HG02840 (cell line): ENCODE results near the gene NOS1AP.
"Not testable (repeated sequence)": the region's sequence is repeated elsewhere in the genome, so short reads cannot be mapped to it uniquely, and the experiment has no call there.

Experiments
- ATAC-seq: cut with Tn5 transposase; IDR thresholded peaks from one replicate; pipeline ENCODE4 v1.9.1; 2021; ENCODE audit warnings: mild to moderate bottlenecking, moderate library complexity, moderate number of reproducible peaks; ENCODE audit not compliant: unreplicated experiment, low FRiP score

Gene NOS1AP

DNA sequence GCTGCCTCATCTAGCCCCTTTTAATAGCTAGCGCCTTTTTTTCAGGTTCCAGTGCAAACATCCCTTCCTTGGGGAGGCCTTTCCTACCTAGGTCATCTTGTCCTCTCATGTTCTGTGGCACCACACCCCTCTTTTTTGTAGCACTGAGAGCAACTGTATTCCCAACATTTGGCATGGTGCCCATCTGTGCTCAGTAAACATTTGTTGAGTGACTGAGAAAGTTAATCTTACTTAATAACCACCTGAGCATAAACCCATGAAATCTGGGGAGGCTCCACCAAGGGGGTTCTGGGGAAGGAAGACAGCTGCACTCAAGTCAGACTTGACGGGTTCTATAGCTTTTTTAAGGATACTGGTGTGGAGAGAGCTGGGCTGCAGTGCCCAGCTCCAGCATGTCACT, 90.0 kb downstream of the NOS1AP start:
- no peak for ATAC-seq

DNA sequence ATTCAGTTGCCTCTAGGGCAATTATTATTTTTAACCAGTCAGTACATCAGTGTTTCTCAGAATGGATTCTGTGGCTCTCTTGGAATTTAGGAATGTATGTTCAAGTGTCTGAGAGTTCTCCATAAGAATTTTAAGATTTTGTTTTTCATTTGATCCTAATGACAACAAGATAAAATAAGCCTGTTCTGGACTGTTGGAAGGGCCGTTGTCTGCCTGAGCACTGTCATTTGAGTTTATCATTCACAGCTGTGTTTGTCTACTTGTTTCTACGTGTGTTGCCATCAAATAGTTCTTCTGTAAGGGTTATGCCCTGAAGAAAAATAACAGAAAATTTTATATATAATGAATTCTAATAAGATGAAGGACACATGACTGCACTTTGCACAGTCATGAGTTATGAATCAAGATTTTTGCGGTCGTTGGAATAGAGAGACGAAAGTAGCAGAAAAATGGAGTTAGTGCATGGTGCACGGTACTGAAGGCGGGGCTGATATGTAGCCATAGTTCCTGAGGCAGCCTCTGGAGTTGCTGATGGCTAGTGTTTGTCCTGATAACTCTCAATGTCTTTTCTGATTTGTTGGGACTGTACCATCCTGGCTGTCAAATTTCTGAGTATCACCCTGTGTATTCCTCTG, 92.5 kb downstream of the NOS1AP start:
- ATAC-seq: no peak

DNA sequence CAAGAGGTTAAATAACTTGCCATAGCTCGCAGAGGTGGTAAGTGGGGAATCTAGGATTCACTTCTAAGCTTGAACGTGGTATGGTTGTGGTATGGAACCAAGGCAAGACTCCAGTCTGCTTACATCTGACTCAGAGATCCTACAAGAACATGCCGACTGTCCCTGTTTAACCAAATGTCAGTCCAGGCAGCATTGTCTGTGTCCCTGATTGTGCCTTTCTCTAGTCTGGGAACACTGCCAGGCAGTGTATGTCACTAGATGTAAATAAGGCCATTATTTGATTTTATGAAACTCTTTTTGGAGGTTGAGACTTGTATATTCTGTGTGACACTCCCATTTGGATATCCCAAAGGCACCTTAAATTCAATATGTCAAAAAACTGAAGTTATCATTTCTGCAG, 96.0 kb downstream of the NOS1AP start:
- no peak for ATAC-seq

DNA sequence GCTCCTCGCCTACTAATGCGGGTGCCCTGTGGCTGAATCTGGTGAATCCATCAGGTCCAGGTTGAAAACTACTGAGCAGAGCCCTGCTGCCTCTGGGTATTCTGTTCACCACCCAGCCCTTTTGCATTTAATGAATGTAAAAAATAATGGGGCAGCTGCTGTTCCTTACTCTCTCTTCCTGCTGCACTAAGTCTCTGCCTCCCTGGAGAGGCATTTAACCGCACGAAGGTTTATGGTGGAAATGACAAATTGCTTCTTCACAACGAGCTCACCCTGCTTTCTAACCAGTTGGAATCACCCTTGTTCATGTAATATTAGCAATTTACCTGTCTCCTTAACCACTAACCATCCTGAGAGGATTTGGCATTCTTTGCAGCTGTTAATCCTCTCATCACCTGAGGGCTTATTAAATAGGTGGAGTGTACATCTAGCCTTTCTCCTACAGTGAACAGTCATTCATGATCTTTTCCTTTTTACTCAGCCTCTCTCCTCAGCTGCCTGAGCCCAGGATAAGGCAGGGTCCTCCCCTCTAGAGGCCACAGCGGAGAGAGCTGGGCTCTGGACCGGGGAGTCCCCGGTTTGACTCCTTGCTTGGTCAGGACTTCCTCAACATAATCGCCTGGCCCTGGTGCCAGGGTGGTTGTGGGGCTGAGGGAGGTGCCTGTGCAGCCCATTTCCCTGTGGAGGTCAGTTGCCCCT, 97.6 kb downstream of the NOS1AP start:
- no peak for ATAC-seq

DNA sequence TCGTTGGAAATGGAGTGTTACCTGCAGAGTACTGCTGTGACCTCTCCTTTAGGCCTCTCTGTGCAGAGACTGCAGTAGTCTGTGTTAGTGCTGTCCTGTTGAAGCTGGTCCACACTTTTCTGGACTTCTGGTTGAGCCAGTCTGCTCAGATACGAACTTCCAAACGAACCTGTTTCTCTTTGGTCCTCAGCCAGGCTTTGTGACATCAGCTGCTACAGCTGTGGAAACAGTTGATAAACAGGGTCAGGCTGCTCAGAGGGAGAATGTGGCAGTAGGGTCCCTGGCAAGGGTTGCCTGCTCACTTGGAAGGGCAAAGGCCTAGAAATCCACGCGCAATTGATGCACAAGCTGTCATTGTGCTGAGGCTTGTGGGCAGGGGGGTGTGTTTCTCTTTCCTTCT, 98.8 kb downstream of the NOS1AP start:
- ATAC-seq: no peak

GRCh38 chr1:162169031-162169790, 99.7 kb downstream of the NOS1AP start:
- no peak for ATAC-seq

- ATAC-seq: no peak
Observed at GRCh38 chr1:162171111-162171510, 101.6 kb downstream of the NOS1AP start.

- ATAC-seq: no peak
Observed at GRCh38 chr1:162172311-162173102, 103.0 kb downstream of the NOS1AP start.

DNA sequence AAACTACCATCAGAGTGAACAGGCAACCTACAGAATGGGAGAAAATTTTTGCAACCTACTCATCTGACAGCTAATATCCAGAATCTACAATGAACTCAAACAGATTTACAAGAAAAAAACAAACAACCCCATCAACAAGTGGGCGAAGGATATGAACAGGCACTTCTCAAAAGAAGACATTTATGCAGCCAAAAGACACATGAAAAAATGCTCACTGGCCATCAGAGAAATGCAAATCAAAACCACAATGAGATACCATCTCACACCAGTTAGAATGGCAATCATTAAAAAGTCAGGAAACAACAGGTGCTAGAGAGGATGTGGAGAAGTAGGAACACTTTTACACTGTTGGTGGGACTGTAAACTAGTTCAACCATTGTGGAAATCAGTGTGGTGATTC, 104.1 kb downstream of the NOS1AP start:
- not testable (repeated sequence) for ATAC-seq

DNA sequence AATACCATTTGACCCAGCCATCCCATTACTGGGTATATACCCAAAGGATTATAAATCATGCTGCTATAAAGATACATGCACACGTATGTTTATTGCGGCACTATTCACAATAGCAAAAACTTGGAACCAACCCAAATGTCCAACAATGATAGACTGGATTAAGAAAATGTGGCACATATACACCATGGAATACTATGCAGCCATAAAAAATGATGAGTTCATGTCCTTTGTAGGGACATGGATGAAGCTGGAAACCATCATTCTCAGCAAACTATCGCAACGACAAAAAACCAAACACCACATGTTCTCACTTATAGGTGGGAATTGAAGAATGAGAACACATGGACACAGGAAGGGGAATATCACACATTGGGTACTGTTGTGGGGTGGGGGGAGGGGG, 104.5 kb downstream of the NOS1AP start:
- not testable (repeated sequence) for ATAC-seq

DNA sequence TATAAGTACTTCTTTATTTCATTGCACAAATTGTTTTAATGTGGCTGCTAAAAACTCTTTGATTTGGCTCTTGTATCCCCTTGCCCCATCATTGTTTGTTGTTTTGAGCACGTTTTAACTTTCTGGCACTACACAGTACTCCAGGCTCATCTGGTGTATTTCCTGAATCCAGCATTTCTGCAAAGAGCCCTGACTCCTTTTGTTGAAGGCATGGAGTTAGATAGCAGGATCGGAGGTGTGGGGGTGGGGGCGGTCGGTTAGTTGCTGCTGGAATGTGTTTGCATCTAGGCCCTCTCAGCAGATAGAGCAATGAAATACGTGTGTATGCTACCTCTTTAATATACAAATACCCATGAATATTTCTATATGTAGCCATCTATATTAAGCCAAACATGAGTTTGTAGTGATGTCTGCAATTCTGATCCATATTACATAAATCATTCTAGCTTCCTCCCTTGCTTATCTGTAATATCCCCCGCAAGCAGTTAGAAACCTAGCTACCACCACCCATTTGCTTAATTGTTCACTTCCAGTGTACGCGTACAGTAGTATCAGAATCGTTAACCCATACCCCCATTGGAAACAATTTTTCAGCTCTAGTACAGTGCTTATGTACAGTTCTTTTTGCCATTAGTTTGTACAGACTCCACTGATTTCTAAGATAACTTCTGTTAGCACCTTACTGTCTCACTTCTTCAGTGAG, 106.0 kb downstream of the NOS1AP start:
- no peak for ATAC-seq

- ATAC-seq: no peak
Observed at GRCh38 chr1:162177126-162177525, 107.6 kb downstream of the NOS1AP start.

DNA sequence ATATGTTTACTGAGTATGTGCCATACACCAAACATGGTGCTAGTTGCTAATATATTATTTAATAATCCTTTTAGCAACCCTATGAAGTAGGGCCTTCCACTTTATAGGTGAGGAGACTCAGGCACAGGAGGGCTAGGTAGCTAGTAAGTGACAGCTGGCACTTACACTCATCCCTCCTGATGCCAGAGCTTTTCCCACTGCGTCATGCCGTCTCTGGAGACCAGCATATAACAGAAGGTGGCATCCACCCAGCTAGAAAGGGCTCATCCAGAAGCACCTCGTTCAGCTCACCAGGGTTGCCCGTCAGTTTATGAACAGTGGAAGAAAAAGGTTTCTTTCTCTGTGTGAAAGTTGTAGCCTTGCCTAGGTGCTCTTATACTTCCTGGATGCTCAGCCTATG, 108.9 kb downstream of the NOS1AP start:
- no peak for ATAC-seq

DNA sequence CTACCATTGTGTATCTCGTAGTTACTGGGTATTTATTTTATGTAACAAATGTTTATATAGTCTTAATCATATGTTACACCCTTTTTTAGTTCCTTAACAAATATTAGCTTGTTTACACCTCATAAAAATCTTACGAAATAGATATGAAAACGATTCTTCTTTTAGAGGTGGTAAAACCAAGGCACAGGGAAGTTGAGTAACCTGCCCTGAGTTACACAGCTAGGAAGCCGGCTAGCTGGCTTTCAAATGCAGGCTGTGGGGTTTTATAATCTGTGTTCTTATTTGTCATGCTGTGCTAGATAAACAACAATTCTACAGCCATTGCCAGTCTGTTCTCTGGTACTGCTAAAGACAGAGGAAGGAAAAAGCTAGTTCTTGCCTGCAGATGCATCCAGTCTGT, 109.6 kb downstream of the NOS1AP start:
- no peak for ATAC-seq

DNA sequence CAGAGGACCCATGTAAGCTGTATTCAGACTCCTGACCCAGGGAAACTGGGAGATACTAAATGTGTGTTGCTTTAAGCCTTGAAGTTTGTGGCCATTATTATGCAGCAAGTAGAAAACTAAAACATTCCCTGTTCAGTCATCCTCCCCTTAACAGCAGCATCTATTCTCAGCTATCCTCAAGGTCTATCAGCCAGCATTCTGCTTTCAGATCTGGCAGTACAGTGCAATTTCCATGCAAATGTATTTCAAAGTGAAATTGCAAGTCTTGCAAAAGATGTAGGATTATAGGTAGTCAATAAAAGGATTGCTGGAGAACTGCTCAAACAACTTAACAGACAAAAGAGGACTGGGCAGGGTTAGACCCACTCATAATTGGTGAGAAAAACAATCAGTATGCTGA, 111.3 kb downstream of the NOS1AP start:
- no peak for ATAC-seq

DNA sequence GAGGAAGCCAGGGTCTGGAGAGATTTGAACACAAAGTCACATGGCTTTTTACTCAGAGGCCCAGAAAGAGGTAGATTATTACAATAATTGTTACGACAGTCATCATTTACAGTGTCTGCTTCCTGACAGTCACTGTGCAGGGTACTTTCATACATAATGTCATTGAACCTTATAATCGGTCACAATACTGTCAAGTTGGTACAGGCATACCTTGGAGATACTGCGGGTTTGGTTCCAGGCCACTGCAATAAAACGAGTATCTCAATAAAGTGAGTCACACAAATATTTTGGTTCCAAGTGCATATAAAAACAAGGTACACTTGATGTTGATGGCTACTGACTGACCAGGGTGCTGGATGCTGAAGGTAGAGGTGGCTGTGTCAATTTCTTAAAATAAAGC, 112.6 kb downstream of the NOS1AP start:
- no peak for ATAC-seq

GRCh38 chr1:162185314-162186025, 116.0 kb downstream of the NOS1AP start:
- ATAC-seq: no peak

GRCh38 chr1:162186026-162186374, 116.5 kb downstream of the NOS1AP start:
- ATAC-seq: no peak

DNA sequence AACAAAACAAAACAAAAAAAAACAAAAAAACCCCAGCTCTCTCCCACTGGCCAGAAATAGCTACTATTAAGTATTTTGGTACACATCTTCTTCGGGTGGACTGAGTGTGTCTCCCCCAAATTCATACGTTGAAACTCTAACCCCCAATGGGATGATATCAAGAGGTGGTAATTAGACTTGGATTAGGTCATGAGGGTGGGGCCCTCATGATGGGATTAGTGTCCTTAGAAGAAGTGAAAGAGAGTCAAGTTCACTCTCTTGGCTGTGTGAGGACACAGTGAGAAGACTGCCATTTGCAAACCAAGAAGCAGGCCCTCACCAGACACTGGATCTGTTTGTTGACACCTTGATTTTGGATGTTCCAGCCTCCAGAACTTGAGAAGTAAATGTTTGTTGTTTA, 116.9 kb downstream of the NOS1AP start:
- ATAC-seq: no peak
